Measurements from ENCODE around the gene DNAH10. TPM values are rescaled to one million over a fixed set of nuclear protein-coding genes. Genes with fewer than 3 reads are reported as not detected.

The DNAH10 gene
- total RNA-seq, 1 donor from 2014 or later, result 1.2 TPM

- no peaks in the 10 kb centered on the region for H3K27me3 Mint-ChIP-seq (ENCODE audit: low read depth)
- TF ChIP-seq, protein P1, sequence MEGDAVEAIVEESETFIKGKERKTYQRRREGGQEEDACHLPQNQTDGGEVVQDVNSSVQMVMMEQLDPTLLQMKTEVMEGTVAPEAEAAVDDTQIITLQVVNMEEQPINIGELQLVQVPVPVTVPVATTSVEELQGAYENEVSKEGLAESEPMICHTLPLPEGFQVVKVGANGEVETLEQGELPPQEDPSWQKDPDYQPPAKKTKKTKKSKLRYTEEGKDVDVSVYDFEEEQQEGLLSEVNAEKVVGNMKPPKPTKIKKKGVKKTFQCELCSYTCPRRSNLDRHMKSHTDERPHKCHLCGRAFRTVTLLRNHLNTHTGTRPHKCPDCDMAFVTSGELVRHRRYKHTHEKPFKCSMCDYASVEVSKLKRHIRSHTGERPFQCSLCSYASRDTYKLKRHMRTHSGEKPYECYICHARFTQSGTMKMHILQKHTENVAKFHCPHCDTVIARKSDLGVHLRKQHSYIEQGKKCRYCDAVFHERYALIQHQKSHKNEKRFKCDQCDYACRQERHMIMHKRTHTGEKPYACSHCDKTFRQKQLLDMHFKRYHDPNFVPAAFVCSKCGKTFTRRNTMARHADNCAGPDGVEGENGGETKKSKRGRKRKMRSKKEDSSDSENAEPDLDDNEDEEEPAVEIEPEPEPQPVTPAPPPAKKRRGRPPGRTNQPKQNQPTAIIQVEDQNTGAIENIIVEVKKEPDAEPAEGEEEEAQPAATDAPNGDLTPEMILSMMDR (IDR thresholded peaks at IDR 0.05), result no peak
- no peak for DNase-seq (ENCODE audit: low spot score)
- no peak overlapping the region for H3K27ac Mint-ChIP-seq (ENCODE audit: unreplicated experiment)
- no peaks in the 10 kb centered on the region for H3K9me3 Mint-ChIP-seq (ENCODE audit: low read depth)
- peaks cover 20% of the 10 kb centered on the region for H3K4me1 Mint-ChIP-seq (ENCODE audit: low read depth)
- H3K36me3 Mint-ChIP-seq (ENCODE audit: low read depth), result no peaks in the 10 kb centered on the region
- H3K4me3 Mint-ChIP-seq (ENCODE audit: unreplicated experiment), result no peak overlapping the region
These were observed 201.7 kb downstream of the DNAH10 start for GRCh38 chr12:123963821-123964220.

- Mint-ChIP-seq H3K4me1 (ENCODE audit: low read depth) (peaks cover 36% of the 10 kb centered on the region), H3K27ac (ENCODE audit: unreplicated experiment) (no peak overlapping the region), H3K9me3 (ENCODE audit: low read depth) (no peaks in the 10 kb centered on the region), H3K36me3 (ENCODE audit: low read depth) (no peaks in the 10 kb centered on the region), H3K27me3 (ENCODE audit: low read depth) (no peaks in the 10 kb centered on the region), H3K4me3 (ENCODE audit: unreplicated experiment) (no peak overlapping the region)
- no peak for DNase-seq (ENCODE audit: low spot score)
- TF ChIP-seq, protein P1 (IDR thresholded peaks at IDR 0.05), result no peak
These were observed 203.3 kb downstream of the DNAH10 start for GRCh38 chr12:123965382-123965781.

- DNase-seq (ENCODE audit: low spot score), result no peak
- TF ChIP-seq, protein P1 (IDR thresholded peaks at IDR 0.05), result no peak
- H3K27me3 Mint-ChIP-seq (ENCODE audit: low read depth), result no peaks in the 10 kb centered on the region
- no peak overlapping the region for H3K27ac Mint-ChIP-seq (ENCODE audit: unreplicated experiment)
- peaks cover 48% of the 10 kb centered on the region for H3K4me1 Mint-ChIP-seq (ENCODE audit: low read depth)
- no peaks in the 10 kb centered on the region for H3K9me3 Mint-ChIP-seq (ENCODE audit: low read depth)
- H3K36me3 Mint-ChIP-seq (ENCODE audit: low read depth), result no peaks in the 10 kb centered on the region
- H3K4me3 Mint-ChIP-seq (ENCODE audit: unreplicated experiment), result no peak overlapping the region
These were observed 204.5 kb downstream of the DNAH10 start for GRCh38 chr12:123966596-123966995.

DNA sequence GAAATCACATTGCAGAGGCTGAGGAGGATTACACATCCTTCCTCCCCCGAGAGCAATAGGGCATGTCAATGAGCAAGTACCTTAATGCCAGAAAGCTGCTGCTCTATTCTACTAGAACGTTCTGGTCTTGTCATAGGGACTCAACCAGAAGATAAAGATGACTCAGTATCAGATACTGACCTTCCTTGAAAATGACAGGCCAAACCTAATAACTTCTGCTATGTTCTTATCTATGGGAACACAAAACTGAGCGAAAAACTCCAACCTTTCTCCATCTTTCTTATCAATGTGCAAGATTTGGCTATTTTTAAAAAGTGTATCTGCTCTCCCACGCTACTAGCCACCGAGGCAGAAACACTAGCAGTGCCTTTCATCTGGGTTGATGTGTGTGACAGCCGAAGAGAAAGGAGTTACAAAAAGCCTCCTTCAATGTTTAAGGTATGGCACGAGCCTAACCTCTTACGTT lies 205.1 kb downstream of the DNAH10 start:
- no peak overlapping the region for H3K4me3 Mint-ChIP-seq (ENCODE audit: unreplicated experiment)
- peaks cover 50% of the 10 kb centered on the region for H3K4me1 Mint-ChIP-seq (ENCODE audit: low read depth)
- H3K27me3 Mint-ChIP-seq (ENCODE audit: low read depth), result no peaks in the 10 kb centered on the region
- no peaks in the 10 kb centered on the region for H3K9me3 Mint-ChIP-seq (ENCODE audit: low read depth)
- no peak for DNase-seq (ENCODE audit: low spot score)
- no peak overlapping the region for H3K27ac Mint-ChIP-seq (ENCODE audit: unreplicated experiment)
- TF ChIP-seq, protein P1 (IDR thresholded peaks at IDR 0.05), result no peak
- H3K36me3 Mint-ChIP-seq (ENCODE audit: low read depth), result no peaks in the 10 kb centered on the region

- H3K27ac Mint-ChIP-seq (ENCODE audit: unreplicated experiment), result peak overlapping the region; percentile 94
- H3K9me3 Mint-ChIP-seq (ENCODE audit: low read depth), result no peaks in the 10 kb centered on the region
- H3K36me3 Mint-ChIP-seq (ENCODE audit: low read depth), result peaks cover 5% of the 10 kb centered on the region
- H3K4me3 Mint-ChIP-seq (ENCODE audit: unreplicated experiment), result peak overlapping the region; percentile 89
- peaks cover 67% of the 10 kb centered on the region for H3K4me1 Mint-ChIP-seq (ENCODE audit: low read depth)
- H3K27me3 Mint-ChIP-seq (ENCODE audit: low read depth), result no peaks in the 10 kb centered on the region
- TF ChIP-seq, protein P1 (IDR thresholded peaks at IDR 0.05), result no peak
- no peak for DNase-seq (ENCODE audit: low spot score)
These were observed 209.3 kb downstream of the DNAH10 start for GRCh38 chr12:123971449-123971769.
